Measurements from ENCODE around the gene SP1.

SP1 gene

DNA sequence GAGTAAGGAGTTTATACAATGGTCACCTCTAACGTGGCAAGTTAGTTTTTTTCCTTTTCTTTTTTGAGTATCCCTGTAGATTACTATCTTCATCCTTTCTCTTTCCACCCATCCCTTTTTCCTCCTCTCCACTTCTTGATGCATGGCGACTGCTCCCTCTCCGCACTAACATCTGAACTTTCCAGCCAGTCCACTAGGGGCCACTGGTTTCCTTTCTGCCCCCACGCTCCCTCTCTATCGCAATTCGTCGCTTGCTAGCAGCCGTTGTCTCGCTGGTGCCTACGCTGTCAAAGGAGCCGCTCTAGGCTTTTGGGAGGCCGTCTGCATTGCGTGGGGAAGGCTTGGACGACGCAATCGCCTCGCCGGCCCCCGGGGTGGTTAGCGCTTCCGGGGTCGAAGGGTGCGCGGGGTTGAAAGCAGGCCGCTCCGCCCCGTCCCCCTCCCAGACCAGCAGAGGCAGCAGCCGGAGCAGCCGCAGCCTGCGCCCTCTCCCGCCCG lies 71.7 kb downstream of the SP1 start, which contains the start of gene PCBP2 (continued):
- TF ChIP-seq OSR2 (tag by site-specific recombination; IDR thresholded peaks at IDR 0.05) (no peak; the same call in 1 of the 2 replicates), ZNF701 (tag by site-specific recombination; IDR thresholded peaks at IDR 0.05) (no peak), BCL11A (tag by site-specific recombination; IDR thresholded peaks at IDR 0.05; ENCODE audit: low read depth) (no peak; the same call in 1 of the 2 replicates), KLF16 (tag by site-specific recombination; IDR thresholded peaks at IDR 0.05) (no peak; the same call in 1 of the 2 replicates), ZNF785 (tag by site-specific recombination; IDR thresholded peaks at IDR 0.05) (no peak; the same call in 1 of the 2 replicates), ZNF677 (tag by site-specific recombination; IDR thresholded peaks at IDR 0.05) (no peak), WT1 (tag by site-specific recombination; IDR thresholded peaks at IDR 0.05) (peak; percentile 25; the same call in 1 of the 2 replicates), ZNF792 (tag by site-specific recombination; IDR thresholded peaks at IDR 0.05) (no peak), ZNF214 (tag by site-specific recombination; IDR thresholded peaks at IDR 0.05; ENCODE audit: borderline replicate concordance) (no peak), ZNF23 (tag by site-specific recombination; IDR thresholded peaks at IDR 0.05; ENCODE audit: borderline replicate concordance) (no peak), ZNF48 (tag by site-specific recombination; IDR thresholded peaks at IDR 0.05) (no peak), ZNF791 (tag by site-specific recombination; IDR thresholded peaks at IDR 0.05) (no peak), ZNF366 (tag by site-specific recombination; conservative IDR thresholded peaks at IDR 0.05) (peak; percentile 99), SALL2 (tag by site-specific recombination; IDR thresholded peaks at IDR 0.05; ENCODE audit: borderline replicate concordance) (no peak), ZNF596 (tag by site-specific recombination; IDR thresholded peaks at IDR 0.05) (no peak), GLIS1 (tag by site-specific recombination; IDR thresholded peaks at IDR 0.05) (peak; percentile 36; the same call in 1 of the 2 replicates), ZEB2 (tag by site-specific recombination; IDR thresholded peaks at IDR 0.05) (peak; percentile 82), HOXD13 (CRISPR knock-in tag; IDR thresholded peaks at IDR 0.05; ENCODE audit: borderline replicate concordance) (no peak)
- TF ChIP-seq, protein P1, sequence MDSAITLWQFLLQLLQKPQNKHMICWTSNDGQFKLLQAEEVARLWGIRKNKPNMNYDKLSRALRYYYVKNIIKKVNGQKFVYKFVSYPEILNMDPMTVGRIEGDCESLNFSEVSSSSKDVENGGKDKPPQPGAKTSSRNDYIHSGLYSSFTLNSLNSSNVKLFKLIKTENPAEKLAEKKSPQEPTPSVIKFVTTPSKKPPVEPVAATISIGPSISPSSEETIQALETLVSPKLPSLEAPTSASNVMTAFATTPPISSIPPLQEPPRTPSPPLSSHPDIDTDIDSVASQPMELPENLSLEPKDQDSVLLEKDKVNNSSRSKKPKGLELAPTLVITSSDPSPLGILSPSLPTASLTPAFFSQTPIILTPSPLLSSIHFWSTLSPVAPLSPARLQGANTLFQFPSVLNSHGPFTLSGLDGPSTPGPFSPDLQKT (IDR thresholded peaks at IDR 0.05; ENCODE audit: borderline replicate concordance, low read depth, low read length) = no peak
- TF ChIP-seq, protein P2, sequence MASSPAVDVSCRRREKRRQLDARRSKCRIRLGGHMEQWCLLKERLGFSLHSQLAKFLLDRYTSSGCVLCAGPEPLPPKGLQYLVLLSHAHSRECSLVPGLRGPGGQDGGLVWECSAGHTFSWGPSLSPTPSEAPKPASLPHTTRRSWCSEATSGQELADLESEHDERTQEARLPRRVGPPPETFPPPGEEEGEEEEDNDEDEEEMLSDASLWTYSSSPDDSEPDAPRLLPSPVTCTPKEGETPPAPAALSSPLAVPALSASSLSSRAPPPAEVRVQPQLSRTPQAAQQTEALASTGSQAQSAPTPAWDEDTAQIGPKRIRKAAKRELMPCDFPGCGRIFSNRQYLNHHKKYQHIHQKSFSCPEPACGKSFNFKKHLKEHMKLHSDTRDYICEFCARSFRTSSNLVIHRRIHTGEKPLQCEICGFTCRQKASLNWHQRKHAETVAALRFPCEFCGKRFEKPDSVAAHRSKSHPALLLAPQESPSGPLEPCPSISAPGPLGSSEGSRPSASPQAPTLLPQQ (tag by site-specific recombination; IDR thresholded peaks at IDR 0.05) = peak; percentile 76
- TF ChIP-seq, protein P3, sequence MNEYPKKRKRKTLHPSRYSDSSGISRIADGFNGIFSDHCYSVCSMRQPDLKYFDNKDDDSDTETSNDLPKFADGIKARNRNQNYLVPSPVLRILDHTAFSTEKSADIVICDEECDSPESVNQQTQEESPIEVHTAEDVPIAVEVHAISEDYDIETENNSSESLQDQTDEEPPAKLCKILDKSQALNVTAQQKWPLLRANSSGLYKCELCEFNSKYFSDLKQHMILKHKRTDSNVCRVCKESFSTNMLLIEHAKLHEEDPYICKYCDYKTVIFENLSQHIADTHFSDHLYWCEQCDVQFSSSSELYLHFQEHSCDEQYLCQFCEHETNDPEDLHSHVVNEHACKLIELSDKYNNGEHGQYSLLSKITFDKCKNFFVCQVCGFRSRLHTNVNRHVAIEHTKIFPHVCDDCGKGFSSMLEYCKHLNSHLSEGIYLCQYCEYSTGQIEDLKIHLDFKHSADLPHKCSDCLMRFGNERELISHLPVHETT (tag by site-specific recombination; IDR thresholded peaks at IDR 0.05) = peak; percentile 100
- TF ChIP-seq, protein P4, sequence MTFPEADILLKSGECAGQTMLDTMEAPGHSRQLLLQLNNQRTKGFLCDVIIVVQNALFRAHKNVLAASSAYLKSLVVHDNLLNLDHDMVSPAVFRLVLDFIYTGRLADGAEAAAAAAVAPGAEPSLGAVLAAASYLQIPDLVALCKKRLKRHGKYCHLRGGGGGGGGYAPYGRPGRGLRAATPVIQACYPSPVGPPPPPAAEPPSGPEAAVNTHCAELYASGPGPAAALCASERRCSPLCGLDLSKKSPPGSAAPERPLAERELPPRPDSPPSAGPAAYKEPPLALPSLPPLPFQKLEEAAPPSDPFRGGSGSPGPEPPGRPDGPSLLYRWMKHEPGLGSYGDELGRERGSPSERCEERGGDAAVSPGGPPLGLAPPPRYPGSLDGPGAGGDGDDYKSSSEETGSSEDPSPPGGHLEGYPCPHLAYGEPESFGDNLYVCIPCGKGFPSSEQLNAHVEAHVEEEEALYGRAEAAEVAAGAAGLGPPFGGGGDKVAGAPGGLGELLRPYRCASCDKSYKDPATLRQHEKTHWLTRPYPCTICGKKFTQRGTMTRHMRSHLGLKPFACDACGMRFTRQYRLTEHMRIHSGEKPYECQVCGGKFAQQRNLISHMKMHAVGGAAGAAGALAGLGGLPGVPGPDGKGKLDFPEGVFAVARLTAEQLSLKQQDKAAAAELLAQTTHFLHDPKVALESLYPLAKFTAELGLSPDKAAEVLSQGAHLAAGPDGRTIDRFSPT (tag by site-specific recombination; IDR thresholded peaks at IDR 0.05) = no peak
- TF ChIP-seq, protein P5, sequence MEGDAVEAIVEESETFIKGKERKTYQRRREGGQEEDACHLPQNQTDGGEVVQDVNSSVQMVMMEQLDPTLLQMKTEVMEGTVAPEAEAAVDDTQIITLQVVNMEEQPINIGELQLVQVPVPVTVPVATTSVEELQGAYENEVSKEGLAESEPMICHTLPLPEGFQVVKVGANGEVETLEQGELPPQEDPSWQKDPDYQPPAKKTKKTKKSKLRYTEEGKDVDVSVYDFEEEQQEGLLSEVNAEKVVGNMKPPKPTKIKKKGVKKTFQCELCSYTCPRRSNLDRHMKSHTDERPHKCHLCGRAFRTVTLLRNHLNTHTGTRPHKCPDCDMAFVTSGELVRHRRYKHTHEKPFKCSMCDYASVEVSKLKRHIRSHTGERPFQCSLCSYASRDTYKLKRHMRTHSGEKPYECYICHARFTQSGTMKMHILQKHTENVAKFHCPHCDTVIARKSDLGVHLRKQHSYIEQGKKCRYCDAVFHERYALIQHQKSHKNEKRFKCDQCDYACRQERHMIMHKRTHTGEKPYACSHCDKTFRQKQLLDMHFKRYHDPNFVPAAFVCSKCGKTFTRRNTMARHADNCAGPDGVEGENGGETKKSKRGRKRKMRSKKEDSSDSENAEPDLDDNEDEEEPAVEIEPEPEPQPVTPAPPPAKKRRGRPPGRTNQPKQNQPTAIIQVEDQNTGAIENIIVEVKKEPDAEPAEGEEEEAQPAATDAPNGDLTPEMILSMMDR (tag by site-specific recombination; IDR thresholded peaks at IDR 0.05) = peak; percentile 99

Data from HEK293 (cell line).